GM21576 (cell line): ENCODE data around the gene SDK2.

Experiments
- ATAC-seq: cut with Tn5 transposase; IDR thresholded peaks from one replicate; pipeline ENCODE4 v1.9.1; 2021; ENCODE audit warnings: mild to moderate bottlenecking, moderate library complexity; ENCODE audit not compliant: unreplicated experiment

The SDK2 gene

GRCh38 chr17:73519011-73519410 lies 125.2 kb downstream of the SDK2 start:
- no peak for ATAC-seq

GRCh38 chr17:73516431-73516830 lies 127.8 kb downstream of the SDK2 start:
- ATAC-seq, result no peak

- ATAC-seq, result no peak
These were observed 129.9 kb downstream of the SDK2 start for GRCh38 chr17:73514146-73514863.

GRCh38 chr17:73513426-73513825 lies 130.8 kb downstream of the SDK2 start:
- ATAC-seq, result no peak

- no peak for ATAC-seq
These were observed 132.5 kb downstream of the SDK2 start for GRCh38 chr17:73511719-73512115.

- no peak for ATAC-seq
These were observed 133.1 kb downstream of the SDK2 start for GRCh38 chr17:73510981-73511718.

- no peak for ATAC-seq
These were observed 135.2 kb downstream of the SDK2 start for GRCh38 chr17:73508931-73509605.

GRCh38 chr17:73508057-73508930 lies 136.0 kb downstream of the SDK2 start:
- no peak for ATAC-seq

GRCh38 chr17:73506470-73507435 lies 137.5 kb downstream of the SDK2 start:
- ATAC-seq, result no peak

- ATAC-seq, result no peak
These were observed 140.7 kb downstream of the SDK2 start for GRCh38 chr17:73503560-73503959.

- ATAC-seq, result no peak
These were observed 143.7 kb downstream of the SDK2 start for GRCh38 chr17:73500414-73500999.

GRCh38 chr17:73498886-73499554 lies 145.2 kb downstream of the SDK2 start:
- no peak for ATAC-seq

- ATAC-seq, result no peak
These were observed 146.1 kb downstream of the SDK2 start for GRCh38 chr17:73498176-73498575.

GRCh38 chr17:73497721-73498120 lies 146.5 kb downstream of the SDK2 start:
- ATAC-seq, result no peak

GRCh38 chr17:73496232-73496631 lies 148.0 kb downstream of the SDK2 start:
- no peak for ATAC-seq

- ATAC-seq, result no peak
These were observed 148.6 kb downstream of the SDK2 start for GRCh38 chr17:73495641-73496040.

- no peak for ATAC-seq
These were observed 149.3 kb downstream of the SDK2 start for GRCh38 chr17:73494950-73495349.

GRCh38 chr17:73493956-73494926 lies 150.0 kb downstream of the SDK2 start:
- no peak for ATAC-seq
